Activated CD4-positive, CD25-positive, alpha-beta regulatory T cell treated with anti-CD3 and anti-CD28 coated beads, Interleukin-2, amount 50 U/mL, for 72 hours (primary cell): ENCODE results near the gene CD27.
"Not testable (repeated sequence)": the region's sequence is repeated elsewhere in the genome, so short reads cannot be mapped to it uniquely, and the experiment has no call there.

Experiments
- DNase-seq: peaks from one replicate; pipeline ENCODE4 v3.0.0; 2021

The CD27 gene

GRCh38 chr12:6461401-6462233, 16.9 kb downstream of the CD27 start:
- DNase-seq: peak; percentile 71

DNA sequence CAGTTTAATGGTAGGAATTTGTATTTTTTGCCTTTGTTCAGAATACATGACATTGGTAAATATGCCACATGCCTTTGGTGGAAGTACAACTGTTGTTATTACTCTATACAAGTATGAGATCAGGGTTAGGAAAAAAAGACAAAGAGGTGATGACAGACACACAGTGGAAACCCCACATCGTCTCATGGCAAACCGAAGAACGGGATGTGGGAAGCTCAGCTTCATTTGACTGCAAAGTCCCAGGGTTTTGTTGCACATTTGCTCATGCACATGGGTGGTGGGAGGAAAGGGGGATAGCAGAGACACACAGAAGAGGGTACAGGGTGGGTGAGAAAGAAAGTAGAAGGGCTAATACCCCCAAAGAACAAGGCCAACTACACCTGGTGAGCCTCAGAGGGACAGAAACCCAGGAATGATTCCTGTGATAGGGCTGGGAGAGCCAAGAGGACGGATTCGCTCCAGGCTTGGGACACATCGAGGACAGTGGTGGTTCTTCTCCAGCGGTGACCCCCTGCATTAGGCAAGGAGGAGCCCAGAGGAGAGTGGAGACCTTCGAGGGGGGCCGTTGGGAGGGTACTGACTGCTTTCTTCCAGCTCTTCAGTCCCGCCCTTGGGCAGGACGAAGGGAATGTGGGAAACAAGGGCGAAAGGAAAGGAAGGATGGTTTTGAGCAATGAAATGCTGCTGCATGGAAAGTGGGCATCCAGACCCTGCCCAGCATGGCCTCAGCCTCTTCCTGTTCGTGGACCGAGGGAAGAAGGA, 17.7 kb downstream of the CD27 start:
- DNase-seq: no peak

DNA sequence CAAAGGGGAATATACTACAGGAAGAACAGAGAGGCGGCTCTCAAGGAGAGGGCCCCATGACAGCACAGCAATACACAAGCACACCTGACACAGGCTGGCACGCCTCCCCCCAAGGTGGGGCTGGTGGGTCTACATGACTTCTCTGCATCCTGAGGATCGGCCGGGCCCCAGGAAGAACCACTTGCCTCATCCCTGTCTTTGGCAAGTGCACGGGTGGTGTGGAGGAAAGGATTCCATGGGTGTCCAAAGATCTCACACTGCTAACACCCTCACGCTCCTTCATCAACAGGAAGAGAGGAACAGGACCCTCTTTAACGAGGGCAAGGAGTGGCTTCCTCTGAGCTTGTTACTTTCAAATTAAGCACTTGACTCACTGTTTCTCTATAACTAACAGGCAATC, 18.5 kb downstream of the CD27 start:
- no peak for DNase-seq

DNA sequence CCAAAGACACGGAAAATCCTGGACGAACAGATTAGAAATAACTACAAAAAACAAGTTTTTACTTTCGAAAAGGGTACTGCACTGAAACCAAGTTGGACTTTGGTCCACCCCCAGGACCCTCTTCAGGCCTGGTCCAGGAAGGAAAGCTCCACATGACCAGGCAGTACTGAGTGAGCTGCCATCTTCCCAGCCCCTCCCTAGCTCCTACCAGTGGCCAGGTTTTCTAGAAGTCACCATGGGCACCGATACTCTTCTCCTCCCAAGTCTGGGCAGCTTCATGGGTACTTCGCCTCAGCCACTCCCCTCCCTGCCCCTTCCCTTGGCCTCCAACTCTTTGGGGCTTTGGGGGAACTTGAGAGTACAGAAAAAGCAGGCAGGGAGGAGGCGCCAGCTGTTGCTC, 19.1 kb downstream of the CD27 start:
- no peak for DNase-seq

DNA sequence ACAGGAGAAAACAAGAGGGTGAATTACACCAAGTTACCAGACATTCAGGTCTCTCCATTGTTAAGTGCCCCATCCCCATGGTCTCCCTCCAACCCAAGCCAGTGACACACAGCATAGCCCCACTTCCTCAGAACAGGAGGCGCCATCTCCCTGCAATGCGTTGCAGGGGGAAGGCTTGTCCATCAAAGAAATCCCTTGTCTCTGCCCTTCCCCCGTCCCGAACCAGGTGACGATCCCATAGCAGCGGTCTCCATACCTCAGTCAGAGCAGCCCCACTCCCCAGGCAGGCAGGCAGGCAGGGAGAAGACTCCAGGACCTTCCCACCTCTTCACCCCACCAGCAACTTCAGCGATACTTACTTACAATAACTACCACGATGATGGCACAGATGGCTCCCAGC, 19.8 kb downstream of the CD27 start:
- DNase-seq: no peak

DNA sequence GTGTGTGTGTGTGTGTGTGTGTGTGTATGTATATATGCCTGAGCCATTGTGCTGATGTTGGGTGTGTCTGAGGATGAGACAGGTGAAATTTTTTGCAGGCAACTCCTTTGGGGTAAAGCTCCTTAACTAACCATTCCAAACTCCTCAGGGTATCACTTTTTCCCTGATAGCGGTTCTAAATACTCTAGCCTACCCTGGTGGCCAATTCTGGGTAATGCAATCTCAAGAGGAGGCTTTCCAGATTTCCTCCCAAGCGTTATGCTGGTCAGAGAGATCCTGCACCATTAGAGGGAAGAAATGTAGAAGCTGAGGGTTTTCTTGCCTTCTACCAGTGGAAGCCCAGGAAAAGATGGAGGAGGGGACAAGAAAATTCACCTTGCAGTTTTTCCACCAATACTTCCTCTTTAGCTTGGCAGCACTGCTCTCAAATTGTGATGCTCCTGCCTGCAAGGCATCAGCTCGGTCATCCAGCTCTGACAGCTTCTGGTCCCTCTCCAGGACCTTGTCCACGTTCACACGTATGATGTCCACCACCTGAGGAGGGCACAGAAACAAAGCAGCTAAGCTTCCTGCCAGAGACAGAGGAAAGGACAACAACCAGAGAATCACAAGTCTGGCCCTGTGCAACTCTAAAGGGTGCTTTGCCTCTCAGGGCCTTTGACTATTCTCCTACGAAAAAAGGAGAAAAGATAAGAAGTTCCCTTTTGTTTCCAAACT, 20.9 kb downstream of the CD27 start:
- DNase-seq: no peak

DNA sequence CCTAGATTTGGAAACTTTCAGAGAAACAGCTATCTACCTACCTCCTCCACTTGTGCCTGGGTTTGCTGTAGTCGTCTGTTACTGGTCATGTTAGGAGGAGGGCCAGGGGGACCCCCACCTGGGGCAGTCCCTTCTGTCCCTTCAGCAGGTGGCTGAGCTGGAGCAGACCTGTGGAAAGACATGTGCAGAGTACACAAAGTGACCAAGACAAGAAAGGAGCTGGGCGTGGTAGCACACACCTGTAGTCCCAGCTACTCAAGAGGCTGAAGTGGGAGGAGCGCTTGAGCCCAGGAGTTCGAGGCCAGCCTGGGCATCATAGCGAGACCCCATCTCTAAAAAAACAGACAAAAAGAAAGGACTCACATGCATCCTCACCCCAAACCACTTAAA, 21.4 kb downstream of the CD27 start:
- DNase-seq: no peak

GRCh38 chr12:6466751-6467150, 22.0 kb downstream of the CD27 start:
- not testable (repeated sequence) for DNase-seq

GRCh38 chr12:6467571-6468282, 23.0 kb downstream of the CD27 start:
- DNase-seq: not testable (repeated sequence)

DNA sequence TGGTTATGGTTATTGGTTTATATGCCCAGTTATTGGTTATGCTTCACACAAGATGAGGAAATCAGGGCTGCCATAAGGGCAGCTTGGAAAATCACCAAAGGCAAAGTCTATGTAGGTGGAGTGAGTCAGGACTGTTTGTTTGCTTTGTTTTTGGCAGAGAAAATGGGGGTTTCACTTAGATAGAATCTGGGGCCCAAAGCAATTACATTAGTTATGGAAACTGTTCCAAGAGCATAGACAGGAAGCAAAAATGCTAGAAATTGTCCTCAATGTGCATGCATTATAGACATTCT, 23.5 kb downstream of the CD27 start:
- DNase-seq: no peak

- no peak for DNase-seq
Observed at GRCh38 chr12:6469092-6469491, 24.3 kb downstream of the CD27 start.

GRCh38 chr12:6469609-6470374, 25.0 kb downstream of the CD27 start:
- DNase-seq: no peak

DNA sequence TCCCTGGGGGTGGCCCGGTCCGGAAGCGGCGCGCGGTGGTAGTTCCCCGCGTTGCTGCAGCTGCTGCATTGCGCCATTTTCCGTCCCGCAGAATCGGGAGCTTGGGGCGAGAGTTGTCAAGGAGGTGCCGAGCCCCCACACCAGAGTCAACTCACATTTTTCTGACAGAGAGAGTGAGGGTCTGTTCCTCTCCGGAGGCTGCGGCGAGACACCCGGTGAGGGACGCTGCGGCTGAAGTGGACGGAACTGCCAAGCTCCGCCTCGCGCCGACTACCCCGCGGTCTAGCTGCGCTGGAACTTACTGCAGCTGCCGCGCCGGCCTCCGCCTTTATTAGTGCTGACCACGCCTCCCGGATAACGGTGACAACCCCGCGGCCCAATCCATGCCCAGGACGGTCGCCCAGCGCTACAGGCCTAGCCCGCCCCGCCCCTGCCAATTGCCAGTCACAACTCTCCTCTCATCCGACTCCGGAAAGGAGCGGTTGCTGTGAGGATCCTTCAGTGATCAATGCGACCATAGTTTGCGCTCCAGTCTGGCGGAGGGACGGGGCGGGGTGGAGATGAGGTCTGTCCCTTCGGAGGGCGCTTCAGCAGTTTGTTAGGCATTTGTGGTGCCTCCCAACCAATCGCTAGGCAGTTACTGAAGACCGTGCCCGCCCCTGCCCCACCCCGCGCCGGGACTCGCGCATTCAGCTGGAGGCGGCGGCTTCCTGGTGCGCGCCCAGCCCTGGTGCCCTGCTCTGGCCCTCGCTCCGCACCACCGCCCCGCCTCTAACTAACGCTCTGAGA, 25.8 kb downstream of the CD27 start, which contains the start of gene VAMP1:
TSS of gene VAMP1 (minus strand) at position 303 of the 789 bp plus-strand sequence. CDS start at position 157, 146 bp downstream.
- peak; percentile 97 for DNase-seq

GRCh38 chr12:6471989-6472360, 27.2 kb downstream of the CD27 start:
- DNase-seq: no peak

DNA sequence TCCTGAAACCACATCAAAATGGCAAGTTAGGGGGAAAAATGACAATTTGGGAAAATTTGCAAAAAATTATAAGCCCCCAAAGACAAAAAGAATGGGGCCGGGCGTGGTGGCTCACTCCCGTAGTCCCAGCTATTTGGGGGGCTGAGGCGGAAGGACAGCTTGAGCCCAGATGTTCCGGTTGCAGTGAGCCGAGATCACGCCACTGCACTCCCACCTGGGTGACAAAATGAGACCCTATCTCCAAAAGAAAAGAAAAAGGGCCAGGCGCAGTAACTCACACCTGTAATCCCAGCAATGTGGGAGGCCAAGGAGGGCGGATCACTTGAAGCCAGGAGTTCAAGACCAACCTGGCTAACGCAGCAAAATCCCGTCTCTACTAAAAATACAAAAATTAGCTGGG, 27.7 kb downstream of the CD27 start:
- no peak for DNase-seq

DNA sequence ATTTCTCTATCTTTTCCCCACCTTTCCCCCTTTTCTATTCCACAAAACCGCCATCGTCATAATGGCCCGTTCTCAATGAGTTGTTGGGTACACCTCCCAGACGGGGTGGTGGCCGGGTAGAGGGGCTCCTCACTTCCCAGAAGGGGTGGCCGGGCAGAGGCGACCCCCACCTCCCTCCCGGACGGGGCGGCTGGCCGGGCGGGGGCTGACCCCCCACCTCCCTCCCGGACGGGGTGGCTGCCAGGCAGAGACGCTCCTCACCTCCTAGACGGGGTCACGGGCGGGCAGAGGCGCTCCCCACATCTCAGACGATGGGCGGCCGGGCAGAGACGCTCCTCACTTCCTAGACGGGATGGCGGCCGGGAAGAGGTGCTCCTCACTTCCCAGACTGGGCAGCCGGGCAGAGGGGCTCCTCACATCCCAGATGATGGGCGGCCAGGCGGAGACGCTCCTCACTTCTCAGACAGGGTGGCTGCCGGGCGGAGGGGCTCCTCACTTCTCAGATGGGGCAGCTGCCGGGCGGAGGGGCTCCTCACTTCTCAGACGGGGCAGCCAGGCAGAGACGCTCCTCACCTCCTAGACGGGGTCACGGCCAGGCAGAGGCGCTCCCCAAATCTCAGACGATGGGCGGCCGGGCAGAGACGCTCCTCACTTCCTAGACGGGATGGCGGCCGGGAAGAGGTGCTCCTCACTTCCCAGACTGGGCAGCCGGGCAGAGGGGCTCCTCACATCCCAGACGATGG, 30.6 kb downstream of the CD27 start:
- not testable (repeated sequence) for DNase-seq

- no peak for DNase-seq
Observed at GRCh38 chr12:6476489-6476888, 31.7 kb downstream of the CD27 start.

- not testable (repeated sequence) for DNase-seq
Observed at GRCh38 chr12:6477601-6478377, 33.0 kb downstream of the CD27 start.

DNA sequence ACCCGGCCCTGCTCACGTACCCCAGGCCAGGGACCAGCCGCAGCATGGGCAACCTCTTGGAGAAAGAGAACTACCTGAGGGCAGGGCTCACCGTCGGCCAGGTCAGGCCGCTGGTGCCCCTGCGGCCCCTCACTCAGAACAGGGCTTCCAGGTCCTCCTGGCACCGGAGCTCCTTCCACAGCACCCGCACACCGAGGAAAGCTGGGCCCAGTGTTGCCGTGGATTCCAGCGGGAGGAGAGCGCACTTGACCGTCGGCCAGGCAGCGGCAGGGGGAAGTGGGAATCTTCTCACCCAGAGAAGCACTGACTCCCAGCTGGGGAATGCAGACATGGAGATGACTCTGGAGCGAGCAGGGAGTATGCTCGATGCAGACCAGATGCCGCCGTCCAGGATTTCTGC, 33.7 kb downstream of the CD27 start:
- DNase-seq: no peak

- no peak for DNase-seq
Observed at GRCh38 chr12:6488240-6488639, 43.5 kb downstream of the CD27 start.
